Measurements from ENCODE around the gene DAPK1.
"Not testable (repeated sequence)": the region's sequence is repeated elsewhere in the genome, so short reads cannot be mapped to it uniquely, and the experiment has no call there.

The DAPK1 gene

DNA sequence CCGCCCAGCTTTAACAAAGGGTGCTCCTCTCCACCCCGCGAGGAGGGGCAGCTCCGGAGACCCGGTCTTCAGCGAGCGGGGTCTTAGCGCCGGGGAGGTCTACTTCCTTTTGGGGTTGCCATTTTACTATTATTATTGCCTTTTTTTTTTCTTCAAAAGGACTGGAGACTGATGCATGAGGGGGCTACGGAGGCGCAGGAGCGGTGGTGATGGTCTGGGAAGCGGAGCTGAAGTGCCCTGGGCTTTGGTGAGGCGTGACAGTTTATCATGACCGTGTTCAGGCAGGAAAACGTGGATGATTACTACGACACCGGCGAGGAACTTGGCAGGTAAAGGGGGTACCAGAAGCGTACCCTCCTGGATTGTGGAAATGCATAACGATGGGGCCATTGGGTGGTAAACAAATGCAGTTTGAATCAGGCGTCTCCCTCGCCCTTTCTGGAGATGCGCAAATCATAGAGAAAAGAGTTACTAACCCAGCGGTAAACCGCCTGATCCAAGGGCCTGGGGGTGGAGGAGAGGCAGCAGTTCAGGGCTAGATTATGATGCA lies 1.2 kb downstream of the DAPK1 start:
- no peak for DNase-seq

DNA sequence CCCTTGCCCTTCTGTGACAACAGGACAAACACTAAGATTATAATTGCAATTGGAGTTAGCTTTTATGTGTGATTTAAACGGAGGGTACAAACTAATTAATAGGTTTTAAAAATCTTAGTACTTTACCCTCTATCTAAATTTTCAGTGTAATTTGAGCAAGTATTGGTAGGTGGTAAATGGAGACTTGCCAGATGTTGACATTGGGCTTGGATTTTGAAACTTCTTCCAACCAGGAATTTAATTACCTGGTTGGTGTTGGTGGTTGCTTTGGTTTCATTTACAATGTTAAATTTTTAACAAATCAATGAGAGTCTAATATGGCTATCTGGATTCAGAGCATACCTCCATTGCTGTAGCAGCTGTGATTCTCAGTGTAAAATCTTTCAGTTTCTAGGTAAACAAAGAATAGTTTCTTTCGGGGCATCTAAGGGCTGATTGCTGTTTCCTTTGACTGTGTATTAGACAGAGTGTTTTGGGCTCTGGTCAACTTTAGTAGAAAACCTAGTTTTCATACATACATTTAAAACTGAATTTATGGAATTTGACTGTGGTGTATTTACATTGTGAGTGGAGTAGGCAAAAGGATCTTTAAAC lies 1.9 kb downstream of the DAPK1 start:
- DNase-seq, result no peak

DNA sequence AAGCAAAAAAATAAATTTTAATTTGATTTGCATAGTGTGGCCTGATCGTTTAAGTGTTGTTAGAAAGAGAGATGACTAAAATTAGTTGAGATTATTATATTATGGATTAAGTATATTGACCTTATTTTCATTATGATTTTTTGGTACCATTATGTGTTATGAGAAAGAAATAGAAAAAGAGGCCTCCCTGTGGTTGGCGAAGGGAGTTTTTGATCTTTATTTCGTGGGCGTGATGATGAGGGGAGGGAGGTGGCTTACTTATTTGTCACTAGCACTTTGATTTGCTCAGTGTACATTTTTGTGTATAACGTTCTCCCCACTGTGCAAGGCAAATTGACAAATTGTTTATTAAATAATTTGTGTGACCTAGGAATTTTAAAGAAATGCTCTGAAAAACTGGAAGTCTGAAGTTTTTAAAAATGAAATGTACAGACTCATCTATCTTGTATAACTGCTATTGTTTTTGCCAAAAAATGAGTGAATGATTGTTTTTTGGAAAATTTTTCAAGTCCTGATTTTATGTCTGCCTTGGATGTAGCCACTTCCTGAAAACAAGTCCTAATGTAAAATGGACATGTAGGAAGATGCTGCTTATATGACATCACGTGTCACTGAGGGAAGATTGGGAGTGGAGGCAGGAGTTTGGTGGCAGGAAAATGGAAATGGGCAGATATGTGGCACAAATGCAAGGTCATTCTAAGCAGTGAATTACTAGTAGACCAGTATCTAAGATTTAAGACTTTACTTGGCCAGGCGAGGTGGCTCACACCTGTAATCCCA lies 3.0 kb downstream of the DAPK1 start:
- no peak for DNase-seq

DNA sequence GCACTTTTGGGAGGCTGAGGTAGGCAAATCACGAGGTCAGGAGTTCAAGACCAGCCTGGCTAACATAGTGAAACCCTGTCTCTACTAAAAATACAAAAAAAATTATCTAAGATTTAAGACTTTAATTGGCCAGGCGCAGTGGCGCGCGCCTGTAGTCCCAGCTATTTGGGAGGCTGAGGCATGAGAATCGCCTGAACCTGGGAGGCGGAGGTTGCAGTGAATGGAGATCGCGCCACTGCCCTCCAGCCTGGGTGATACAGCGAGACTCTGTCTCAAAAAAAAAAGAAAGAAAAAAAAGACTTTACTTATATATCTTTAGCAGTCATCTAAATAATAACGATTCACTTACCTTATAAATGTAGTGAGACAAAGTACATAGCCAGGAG lies 3.6 kb downstream of the DAPK1 start:
- not testable (repeated sequence) for DNase-seq

DNA sequence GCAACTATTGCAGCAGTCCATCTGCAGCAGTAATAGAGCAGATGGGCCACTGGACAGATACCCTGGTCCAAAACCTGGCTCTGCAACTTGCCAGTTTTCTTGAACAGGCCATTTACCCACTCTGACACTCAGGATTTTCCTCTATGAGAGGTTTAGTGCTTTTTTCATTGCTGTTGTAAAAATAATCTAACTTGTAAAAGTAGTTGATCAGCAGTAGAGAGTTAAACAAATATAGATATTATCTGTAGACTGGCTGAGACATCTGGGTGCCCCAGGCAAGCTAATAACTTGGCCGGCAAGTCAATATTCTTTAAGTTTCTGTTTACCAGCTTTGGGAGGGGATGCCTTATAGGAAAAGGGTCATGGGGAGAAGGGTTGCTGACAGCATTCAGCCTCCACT lies 4.1 kb downstream of the DAPK1 start:
- no peak for DNase-seq

DNA sequence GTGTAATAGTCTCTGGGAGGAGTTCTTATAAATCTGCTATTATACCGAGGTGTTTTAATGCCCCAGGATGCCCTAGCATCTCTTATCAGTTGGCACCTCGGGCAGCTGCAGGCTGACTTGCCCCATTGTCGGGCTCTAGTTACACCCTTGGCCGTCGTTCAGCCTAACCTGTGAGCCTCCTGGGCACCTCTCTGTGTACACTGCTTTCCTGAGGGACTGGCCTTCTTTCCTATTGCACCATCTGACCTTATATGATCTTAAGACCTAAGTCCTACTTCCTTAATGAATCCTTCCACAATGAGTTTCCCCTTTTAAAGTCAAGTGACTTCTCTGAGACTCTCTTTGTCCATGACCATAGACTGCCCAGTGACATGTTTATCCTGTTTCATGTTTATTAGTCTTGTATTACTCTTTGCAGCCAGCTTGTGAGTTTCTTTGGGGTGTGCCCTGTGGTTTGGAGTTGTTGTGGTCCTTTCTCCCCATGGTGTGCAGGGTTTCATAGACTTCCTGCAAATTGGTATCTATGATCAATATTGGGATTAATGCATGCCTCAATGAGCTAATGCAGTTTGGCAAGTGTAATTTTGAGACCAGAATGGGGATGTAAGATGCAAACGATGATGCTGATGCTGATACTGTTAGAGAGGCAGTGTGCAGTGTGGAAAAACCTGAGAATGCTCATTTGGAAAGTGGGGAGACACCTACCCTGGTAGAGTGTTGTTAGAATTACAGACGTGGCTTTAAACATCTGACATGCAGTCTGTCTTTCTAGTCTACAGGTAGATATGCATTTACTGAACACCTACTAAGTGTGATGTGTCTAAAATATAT lies 4.9 kb downstream of the DAPK1 start:
- no peak for DNase-seq

DNA sequence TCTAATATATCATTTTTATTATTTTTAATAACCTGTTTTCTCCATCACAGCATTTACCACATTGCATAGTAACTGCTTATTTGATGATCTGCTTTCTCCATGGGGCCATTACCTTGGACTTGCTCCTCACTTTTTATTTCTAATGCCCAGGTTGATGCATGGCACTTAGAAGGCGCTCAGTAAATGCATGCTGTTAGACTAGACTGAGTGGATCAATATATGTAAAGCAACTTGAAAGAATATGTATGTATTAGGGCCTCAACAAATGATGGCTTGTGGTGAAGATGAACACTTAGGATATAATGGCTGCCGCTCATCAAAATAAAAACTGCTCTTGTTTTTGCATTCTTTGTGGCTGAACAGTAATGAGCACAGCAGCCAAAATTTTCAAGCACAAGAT lies 5.8 kb downstream of the DAPK1 start:
- no peak for DNase-seq

DNA sequence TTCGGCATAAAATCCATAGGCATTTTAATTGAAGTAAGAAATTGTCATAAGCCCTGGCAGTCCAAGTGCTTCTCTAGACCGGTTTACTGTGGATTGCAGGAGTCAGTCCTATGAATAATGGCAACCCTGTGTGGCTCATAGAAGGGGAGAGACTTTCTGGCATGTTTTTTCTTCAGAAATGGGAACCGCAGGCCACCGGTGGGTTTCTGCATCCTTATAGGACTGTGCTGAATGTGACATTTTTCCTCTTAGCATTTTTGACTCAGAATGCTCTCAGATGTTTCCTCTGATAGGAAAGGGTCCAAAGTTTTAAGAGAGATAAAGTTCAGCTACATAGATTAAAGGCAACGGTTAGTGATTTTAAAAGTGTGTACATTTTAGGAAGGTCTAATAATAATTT lies 6.3 kb downstream of the DAPK1 start:
- DNase-seq, result no peak

DNA sequence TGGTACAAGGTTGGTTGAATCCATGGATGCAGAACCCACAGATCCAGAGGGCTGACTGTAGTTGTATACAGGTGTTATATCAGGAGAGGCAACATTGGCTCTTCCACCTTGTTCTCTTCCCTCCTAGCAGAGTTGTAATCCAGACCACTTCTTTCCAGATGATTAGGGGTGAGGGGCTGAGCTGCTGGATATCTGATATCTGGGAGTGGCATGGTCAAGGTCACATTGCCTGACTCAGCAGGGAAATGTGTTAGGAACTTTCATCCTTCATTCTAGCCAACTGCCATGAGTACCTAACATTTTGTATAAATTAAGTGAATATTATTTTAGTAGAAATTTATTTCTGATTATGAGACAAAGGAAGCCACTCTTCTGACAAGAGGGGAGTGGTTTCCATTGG lies 7.3 kb downstream of the DAPK1 start:
- DNase-seq, result no peak

DNA sequence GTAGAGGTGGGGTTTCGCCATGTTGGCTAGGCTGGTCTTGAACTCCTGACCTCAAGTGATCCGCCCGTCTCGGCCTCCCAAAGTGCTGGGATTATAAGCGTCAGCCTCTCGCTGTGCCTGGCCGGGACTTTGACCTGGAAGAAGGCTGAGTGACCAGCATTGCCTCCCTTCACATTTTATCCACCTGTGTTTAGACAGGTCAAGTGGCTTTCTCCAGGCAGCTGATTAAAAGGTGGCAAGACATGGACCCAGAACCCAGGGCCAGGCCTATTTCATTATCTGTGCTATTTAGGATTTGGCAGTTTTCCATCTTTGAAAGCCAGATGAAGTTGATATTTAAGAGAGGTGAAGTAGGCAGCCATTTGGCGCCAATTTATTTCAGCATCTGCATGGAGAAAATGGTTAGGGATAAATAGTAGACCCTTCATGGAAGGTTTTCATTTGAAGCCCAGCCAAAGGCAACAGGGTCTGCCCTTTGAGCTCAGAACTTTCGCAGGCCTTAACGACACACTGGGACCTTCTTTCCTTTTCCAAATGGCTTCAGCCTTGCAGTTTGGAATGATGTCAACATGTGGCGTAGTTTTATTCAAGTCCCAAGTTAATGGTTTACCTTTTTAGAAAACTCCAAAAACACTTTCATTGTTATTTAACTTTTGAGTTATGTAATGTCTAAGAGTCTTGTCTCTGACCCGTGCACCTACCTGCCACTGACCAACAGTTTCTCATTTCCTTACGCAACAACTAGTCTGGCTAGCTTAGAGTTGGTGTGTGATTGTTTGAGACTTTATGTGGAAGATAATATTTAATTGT lies 8.4 kb downstream of the DAPK1 start:
- DNase-seq, result no peak

DNA sequence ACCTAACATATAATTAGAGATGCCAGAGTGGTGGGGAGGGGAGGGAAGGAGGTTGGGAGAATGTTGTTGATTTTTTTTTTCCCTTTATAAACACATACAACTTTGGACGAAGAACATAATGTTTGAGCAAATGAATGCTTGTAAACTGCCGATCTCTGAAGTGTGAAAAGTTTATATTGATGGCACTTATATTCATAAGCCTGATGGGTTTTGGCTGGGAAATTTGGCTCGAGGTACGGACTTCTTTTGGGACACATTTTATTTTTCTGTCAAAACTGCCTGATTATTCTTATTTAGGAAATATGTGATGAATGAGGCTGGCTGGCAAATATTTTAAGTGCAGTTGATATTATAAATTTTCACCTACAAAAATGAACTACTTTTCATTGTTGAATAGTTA lies 9.9 kb downstream of the DAPK1 start:
- DNase-seq, result no peak

DNA sequence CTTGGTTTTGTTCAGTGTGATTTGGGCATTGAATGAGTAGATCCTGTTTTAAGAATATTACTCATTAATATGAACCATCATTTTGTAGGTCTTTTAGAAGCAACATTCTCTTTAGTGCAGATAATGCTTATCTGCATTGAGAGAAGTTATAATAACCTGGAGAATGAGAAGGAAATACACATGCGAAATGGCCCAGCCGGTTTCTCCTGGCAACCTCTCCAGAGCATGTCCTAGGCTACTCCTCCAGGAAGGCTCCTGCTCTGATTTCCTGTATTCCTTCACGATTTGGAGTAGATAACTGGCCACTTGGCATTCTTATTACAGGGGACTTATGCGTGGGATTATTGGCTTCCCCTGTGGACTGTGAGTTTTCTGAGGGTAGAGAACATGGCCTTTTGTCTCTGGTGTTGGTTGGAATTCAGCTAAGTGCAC lies 12.6 kb downstream of the DAPK1 start:
- no peak for DNase-seq

DNA sequence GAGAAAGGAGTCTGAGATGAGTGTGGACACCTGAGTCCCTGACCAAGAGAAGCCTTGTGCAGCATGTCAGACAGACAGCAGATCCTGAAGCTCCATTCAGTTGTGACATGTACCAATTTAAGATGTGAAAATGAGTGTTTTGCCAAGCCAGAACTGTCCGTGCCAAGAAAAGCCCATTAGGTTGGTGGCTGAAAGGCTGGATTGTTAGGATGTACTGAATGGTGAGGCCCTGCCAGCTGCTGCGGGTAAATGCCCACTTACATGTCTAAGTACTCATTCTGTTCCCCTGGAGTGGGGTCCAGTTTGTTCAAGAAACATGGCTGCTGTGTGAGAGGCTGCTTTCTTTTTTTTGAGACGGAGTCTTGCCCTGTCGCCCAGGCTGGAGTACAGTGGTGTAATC lies 14.6 kb downstream of the DAPK1 start:
- DNase-seq, result no peak

DNA sequence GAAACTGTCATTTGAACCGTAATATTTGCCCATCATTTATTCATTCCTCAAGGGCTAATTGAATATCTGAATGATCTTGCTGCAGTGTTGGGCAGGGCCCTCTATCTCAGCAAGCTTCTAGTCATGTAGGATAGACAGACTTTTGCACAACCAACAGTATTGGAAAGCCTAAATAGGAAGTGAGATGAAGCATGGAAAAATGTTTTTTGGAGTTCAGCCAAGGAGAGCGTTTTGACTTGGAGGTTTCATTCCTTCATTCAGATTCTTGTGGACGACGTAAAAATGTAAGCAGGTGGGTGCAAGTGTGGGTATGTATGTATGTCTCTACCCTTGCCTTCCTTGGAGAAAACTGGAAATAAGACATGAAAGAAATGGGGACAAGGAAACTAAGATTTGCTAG lies 15.5 kb downstream of the DAPK1 start:
- no peak for DNase-seq

DNA sequence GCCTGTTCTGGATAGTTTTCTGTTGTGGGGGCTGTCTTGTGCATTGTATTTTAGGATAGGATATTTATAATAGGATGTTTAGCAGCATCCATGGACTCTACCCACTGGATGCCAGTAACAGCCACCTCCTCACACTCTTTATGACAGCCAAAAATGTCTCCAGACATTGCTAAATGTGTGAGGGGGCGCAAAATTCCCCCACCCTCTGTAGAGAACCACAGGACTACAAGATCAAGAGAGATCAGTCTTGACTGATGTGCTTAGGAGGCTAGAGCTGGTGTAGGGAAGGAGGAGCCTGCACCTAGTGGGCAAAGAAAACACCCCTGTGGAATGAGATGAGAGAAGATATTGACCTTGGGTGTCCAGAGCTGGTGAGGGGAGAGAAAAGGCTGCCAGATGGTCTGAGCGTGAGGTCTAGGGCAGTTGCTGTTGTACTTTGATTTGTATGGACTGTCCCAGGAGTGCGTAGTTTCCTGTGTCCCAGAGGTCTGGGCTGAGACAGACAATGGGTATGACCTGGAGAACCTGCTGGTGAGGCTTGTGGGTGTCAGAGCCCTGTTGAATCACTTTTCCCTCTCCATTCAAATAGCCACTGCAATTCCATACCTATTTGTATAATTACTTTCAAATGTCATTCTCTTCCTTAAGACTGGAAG lies 16.3 kb downstream of the DAPK1 start:
- DNase-seq, result no peak

DNA sequence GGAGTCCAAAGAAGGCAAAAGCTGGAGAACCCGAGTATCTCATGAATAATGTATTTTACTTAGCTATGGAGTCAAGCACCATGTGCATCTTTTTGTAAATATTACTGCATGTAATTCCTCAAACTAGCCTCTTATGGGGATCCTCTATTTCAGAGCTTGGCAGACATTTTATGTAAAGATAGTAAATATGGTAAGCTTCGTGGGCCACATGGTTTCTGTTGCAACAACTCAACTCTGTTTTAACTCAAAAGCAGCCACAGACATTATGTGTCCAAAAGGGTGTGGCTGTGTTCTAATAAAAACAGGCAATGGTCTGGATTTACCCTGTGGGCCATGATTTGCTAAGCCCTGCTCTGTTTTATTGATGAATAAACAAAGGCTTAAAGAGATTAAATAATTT lies 17.3 kb downstream of the DAPK1 start:
- no peak for DNase-seq

DNA sequence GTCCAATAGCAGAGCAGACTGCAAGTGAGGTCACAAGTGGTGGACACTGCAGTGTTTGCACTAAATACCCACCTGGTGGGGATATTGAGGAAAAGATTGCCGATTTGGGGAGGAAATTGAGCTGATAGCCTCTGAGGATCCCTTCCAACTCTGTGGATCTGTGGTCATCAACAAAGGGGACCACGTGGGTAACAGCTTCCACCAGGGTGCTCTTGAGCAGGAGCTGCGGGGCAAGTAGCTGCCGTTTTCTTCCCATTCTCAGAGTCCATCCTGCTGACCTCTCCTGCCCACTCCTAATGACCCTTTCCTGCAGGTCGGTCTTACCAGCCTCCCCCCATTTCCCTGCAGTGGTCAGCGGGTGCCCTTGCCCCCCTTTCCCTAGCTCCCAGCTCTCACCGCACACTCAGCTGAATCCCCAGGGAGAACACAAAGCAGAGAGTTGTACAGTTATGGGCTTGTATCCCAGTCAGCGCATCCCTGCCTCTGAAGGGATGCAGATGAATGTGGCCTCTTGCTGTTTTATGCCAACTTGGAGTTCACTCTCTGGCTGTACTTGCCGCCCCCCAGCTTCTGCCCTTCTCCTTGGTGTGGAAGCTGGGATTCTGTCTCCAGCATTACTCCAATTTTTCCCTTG lies 18.0 kb downstream of the DAPK1 start:
- DNase-seq, result no peak

DNA sequence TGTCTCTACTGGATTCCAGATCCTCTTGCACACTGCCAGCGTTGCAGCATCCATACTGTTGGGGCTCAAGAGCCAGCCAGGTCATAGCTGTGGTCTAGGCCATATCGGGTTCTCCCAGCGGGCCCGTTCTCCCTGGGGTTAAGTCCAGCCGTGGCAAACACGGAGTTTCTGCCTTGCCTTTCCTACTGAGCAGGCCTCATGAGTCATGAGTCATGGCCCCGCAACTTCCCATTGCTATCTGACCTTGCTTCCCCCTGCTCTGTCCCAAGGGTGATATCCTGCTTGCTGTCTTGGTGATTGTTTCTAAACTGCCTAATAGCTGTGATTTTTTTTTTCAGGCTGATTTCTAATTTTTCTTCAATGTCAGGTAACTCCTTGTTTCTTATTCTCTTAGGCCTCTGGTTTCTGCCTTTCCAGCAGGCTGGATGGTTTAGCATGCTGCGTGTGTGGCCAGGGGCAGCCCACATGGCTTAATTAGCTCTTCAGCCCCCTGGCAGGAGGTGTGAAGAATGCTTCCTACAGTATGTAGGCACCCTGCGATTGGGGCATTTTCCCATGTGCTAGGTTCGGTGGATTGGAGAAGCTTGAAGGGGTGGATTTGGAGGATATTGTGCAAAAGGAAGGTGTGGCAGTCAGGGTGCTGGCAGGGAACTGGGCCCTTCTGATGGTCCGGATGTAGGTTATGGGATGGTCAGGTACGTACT lies 18.7 kb downstream of the DAPK1 start:
- no peak for DNase-seq

DNA sequence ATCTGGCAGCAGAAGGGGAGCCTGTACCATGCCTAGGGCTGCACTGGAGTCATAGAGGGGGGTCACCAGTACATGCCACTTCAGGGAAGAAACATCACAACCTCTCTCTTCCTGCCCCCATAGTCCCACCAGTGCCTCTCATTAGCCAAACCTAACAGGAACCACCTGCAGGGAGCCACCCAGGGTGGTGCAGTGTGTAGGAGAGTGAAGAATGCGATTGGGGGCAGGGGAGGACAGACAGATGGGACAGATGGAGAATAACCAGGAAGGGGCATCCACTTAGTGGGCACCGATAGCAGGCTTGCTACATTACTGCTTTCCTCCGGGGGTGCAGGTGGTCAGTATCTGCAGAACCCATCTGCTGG lies 19.2 kb downstream of the DAPK1 start:
- DNase-seq, result no peak

DNA sequence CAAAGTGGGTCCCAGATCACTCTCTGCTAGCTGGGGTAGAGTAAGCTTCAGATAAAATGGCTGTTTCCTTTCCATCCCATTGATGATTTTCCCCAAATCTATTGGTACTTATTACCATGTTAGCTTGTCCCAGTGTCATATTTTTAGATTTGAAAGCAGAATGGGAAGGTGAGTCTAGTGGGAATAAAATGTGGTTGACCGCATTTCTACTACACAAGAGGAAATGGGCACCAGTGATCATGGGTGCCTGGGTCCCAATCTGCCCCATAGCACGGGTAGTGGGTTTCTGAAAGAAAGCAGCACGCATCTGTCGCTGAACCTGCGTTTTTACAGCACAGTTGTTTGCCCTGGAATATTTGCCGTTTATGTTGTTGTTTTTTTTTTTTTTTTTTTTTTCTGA lies 20.1 kb downstream of the DAPK1 start:
- no peak for DNase-seq

DNA sequence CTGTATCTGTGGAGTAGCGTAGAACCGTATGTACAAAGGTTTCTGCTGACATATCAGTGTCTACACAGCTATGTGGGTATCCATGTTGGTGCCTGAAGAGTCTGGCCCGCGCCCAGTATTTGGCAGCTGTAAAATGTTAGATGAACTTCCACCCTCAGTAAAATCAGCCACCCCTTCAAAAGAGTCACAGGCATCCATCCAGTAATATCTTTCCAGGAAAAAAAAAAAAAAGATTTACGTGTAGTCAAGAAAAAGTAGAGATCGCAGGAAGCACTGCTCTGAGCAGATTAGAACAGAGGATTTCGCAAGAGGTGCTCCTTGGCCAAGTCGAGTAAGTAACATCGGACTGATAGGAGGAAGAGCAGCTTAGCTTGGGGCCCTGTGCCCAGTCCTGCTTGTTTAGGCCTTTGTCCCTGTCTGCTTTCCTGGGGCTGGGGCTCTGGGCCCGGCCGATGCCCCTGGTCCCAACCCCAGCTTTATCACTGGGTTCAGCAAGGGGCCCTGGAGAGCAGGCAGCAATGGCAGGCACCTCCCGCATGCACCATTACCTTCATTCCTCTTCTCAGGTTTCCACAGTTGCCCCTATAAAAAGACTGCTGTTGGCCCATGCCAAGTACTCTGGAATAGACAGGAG lies 21.2 kb downstream of the DAPK1 start:
- no peak for DNase-seq

Measured in effector CD4-positive, alpha-beta T cell (primary cell).